ENCODE measurements around the gene RBM38. TPM values are rescaled to one million over a fixed set of nuclear protein-coding genes. Genes with fewer than 3 reads are reported as not detected.

RBM38 gene
- total and polyA plus RNA-seq, 9 of the 15 experiments (the other 6 are each of a cell fraction or from before 2014, with no cell fraction given) = 0.28 to 82.4 (median 33.2) TPM

DNA sequence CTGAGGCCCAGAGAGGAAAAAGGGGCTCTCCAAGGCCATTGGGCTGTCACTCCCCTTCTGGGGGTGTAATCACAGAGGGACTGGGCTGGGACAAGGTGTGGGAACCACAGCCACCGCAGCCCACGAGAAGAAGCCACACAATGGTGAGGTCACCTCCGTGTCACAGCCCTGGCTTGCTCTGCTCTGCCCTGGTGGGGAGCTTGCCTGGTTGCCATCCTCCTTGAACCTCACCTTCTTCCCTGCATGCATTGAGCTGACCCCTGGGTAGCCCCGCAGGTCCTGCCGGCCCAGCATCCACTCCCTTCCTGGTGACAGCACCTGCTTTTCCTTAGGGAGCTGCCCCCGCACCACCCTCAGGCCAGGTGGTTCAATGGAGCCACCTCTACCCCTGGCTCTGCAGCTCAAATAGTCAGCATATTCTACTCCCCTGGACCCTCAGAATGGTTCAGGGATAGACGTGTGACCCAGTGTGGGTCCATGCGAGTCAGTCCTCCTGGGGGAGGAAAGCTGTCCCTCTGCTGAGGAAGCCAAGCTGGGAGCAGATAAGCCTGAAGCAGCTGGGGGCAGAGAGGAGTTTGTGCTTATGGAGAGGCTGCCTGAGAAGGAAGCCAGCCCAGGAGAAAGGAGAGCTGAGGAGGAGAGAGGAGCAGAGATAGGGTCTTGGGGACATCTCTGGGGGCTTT, 21.3 kb downstream of the RBM38 start (continued):
- TF ChIP-seq ZNF57 (CRISPR knock-in tag; IDR thresholded peaks at IDR 0.05) (no peak), CCNT2 (IDR thresholded peaks at IDR 0.05; ENCODE audit: borderline replicate concordance, extremely low read depth, insufficient read length, low read depth, low read length) (no peak), NFRKB (IDR thresholded peaks at IDR 0.05; ENCODE audit: low read depth) (no peak), ZNF146 (CRISPR knock-in tag; IDR thresholded peaks at IDR 0.05; ENCODE audit: unreplicated experiment) (no peak), HNRNPLL (IDR thresholded peaks at IDR 0.05; ENCODE audit: low read depth, low read length, poor library complexity, severe bottlenecking) (no peak), ZNF184 (CRISPR knock-in tag; IDR thresholded peaks at IDR 0.05) (no peak), HDAC1 (IDR thresholded peaks at IDR 0.05) (no peak), CC2D1A (IDR thresholded peaks at IDR 0.05) (no peak), PHB (CRISPR knock-in tag; IDR thresholded peaks at IDR 0.05) (no peak), ZNF212 (CRISPR knock-in tag; IDR thresholded peaks at IDR 0.05) (no peak), ZNF77 (CRISPR knock-in tag; IDR thresholded peaks at IDR 0.05) (no peak), ZNF24 (IDR thresholded peaks at IDR 0.05) (no peak), ESRRB (CRISPR knock-in tag; IDR thresholded peaks at IDR 0.05; ENCODE audit: borderline replicate concordance) (no peak), SUPT5H (IDR thresholded peaks at IDR 0.05) (no peak)
- TF ChIP-seq, protein P1, sequence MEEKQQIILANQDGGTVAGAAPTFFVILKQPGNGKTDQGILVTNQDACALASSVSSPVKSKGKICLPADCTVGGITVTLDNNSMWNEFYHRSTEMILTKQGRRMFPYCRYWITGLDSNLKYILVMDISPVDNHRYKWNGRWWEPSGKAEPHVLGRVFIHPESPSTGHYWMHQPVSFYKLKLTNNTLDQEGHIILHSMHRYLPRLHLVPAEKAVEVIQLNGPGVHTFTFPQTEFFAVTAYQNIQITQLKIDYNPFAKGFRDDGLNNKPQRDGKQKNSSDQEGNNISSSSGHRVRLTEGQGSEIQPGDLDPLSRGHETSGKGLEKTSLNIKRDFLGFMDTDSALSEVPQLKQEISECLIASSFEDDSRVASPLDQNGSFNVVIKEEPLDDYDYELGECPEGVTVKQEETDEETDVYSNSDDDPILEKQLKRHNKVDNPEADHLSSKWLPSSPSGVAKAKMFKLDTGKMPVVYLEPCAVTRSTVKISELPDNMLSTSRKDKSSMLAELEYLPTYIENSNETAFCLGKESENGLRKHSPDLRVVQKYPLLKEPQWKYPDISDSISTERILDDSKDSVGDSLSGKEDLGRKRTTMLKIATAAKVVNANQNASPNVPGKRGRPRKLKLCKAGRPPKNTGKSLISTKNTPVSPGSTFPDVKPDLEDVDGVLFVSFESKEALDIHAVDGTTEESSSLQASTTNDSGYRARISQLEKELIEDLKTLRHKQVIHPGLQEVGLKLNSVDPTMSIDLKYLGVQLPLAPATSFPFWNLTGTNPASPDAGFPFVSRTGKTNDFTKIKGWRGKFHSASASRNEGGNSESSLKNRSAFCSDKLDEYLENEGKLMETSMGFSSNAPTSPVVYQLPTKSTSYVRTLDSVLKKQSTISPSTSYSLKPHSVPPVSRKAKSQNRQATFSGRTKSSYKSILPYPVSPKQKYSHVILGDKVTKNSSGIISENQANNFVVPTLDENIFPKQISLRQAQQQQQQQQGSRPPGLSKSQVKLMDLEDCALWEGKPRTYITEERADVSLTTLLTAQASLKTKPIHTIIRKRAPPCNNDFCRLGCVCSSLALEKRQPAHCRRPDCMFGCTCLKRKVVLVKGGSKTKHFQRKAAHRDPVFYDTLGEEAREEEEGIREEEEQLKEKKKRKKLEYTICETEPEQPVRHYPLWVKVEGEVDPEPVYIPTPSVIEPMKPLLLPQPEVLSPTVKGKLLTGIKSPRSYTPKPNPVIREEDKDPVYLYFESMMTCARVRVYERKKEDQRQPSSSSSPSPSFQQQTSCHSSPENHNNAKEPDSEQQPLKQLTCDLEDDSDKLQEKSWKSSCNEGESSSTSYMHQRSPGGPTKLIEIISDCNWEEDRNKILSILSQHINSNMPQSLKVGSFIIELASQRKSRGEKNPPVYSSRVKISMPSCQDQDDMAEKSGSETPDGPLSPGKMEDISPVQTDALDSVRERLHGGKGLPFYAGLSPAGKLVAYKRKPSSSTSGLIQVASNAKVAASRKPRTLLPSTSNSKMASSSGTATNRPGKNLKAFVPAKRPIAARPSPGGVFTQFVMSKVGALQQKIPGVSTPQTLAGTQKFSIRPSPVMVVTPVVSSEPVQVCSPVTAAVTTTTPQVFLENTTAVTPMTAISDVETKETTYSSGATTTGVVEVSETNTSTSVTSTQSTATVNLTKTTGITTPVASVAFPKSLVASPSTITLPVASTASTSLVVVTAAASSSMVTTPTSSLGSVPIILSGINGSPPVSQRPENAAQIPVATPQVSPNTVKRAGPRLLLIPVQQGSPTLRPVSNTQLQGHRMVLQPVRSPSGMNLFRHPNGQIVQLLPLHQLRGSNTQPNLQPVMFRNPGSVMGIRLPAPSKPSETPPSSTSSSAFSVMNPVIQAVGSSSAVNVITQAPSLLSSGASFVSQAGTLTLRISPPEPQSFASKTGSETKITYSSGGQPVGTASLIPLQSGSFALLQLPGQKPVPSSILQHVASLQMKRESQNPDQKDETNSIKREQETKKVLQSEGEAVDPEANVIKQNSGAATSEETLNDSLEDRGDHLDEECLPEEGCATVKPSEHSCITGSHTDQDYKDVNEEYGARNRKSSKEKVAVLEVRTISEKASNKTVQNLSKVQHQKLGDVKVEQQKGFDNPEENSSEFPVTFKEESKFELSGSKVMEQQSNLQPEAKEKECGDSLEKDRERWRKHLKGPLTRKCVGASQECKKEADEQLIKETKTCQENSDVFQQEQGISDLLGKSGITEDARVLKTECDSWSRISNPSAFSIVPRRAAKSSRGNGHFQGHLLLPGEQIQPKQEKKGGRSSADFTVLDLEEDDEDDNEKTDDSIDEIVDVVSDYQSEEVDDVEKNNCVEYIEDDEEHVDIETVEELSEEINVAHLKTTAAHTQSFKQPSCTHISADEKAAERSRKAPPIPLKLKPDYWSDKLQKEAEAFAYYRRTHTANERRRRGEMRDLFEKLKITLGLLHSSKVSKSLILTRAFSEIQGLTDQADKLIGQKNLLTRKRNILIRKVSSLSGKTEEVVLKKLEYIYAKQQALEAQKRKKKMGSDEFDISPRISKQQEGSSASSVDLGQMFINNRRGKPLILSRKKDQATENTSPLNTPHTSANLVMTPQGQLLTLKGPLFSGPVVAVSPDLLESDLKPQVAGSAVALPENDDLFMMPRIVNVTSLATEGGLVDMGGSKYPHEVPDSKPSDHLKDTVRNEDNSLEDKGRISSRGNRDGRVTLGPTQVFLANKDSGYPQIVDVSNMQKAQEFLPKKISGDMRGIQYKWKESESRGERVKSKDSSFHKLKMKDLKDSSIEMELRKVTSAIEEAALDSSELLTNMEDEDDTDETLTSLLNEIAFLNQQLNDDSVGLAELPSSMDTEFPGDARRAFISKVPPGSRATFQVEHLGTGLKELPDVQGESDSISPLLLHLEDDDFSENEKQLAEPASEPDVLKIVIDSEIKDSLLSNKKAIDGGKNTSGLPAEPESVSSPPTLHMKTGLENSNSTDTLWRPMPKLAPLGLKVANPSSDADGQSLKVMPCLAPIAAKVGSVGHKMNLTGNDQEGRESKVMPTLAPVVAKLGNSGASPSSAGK (IDR thresholded peaks at IDR 0.05) = no peak
- TF ChIP-seq, protein P2, sequence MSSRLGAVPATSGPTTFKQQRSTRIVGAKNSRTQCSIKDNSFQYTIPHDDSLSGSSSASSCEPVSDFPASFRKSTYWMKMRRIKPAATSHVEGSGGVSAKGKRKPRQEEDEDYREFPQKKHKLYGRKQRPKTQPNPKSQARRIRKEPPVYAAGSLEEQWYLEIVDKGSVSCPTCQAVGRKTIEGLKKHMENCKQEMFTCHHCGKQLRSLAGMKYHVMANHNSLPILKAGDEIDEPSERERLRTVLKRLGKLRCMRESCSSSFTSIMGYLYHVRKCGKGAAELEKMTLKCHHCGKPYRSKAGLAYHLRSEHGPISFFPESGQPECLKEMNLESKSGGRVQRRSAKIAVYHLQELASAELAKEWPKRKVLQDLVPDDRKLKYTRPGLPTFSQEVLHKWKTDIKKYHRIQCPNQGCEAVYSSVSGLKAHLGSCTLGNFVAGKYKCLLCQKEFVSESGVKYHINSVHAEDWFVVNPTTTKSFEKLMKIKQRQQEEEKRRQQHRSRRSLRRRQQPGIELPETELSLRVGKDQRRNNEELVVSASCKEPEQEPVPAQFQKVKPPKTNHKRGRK (tag; IDR thresholded peaks at IDR 0.05) = no peak
- TF ChIP-seq, protein P3, sequence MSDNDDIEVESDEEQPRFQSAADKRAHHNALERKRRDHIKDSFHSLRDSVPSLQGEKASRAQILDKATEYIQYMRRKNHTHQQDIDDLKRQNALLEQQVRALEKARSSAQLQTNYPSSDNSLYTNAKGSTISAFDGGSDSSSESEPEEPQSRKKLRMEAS (CRISPR knock-in tag; IDR thresholded peaks at IDR 0.05) = no peak
